Activated naive CD4-positive, alpha-beta T cell treated with anti-CD3 and anti-CD28 coated beads, Interleukin-2, amount 10 ng/mL, durations not matched to agents 7 days and 5 days (primary cell): Measurements from ENCODE around the gene ITIH1.

ENCODE experiments used
- CTCF ChIA-PET: fragments of 350-600 bp; sonication (Branson Sonifier 250); formaldehyde crosslinking; loops from one replicate; lab custom pipeline; 2021; ENCODE audit warnings: antibody characterized with exemption; lab: Charles Lee
- DNase-seq: peaks from one replicate; pipeline ENCODE4 v3.0.0-alpha.2; 2020
- H3K27ac Mint-ChIP-seq: one replicate; pipeline ENCODE4 v1.8.0; 2021; ENCODE audit warnings: mild to moderate bottlenecking, moderate library complexity, mixed read lengths
- H3K27me3 Mint-ChIP-seq: one replicate; pipeline ENCODE4 v1.8.0; 2021; ENCODE audit warnings: mild to moderate bottlenecking, mixed read lengths
- H3K36me3 Mint-ChIP-seq: one replicate; pipeline ENCODE4 v1.8.0; 2021; ENCODE audit warnings: mixed read lengths
- H3K4me1 Mint-ChIP-seq: one replicate; pipeline ENCODE4 v1.8.0; 2021; ENCODE audit warnings: mixed read lengths
- H3K4me3 Mint-ChIP-seq: one replicate; pipeline ENCODE4 v1.8.0; 2021; ENCODE audit warnings: mild to moderate bottlenecking, moderate library complexity, mixed read lengths
- H3K9me3 Mint-ChIP-seq: one replicate; pipeline ENCODE4 v1.8.0; 2021; ENCODE audit warnings: mixed read lengths

ITIH1 gene

DNA sequence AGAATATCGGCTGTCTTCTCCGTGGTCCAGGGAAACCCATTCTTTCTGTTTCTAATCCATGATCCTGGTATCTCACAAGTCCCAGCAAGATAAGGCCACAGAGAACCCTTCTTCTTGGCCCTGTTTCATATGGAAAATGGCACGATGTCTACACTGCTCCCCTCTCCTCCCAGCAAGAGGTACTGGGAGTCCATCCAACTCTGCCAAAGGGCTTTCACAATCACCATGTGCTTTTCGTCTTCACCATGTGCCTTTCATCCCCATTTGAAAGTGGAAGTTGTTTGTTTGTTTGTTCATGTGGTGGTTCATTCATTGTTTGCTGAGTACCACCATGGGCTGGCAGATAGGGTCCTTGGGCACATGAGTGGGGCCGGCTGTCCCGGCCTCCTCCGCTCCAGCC lies 22.7 kb downstream of the ITIH1 start:
- H3K9me3 Mint-ChIP-seq: no peaks in the 10 kb centered on the region
- no peaks in the 10 kb centered on the region for H3K36me3 Mint-ChIP-seq
- no peak overlapping the region for H3K27ac Mint-ChIP-seq
- CTCF ChIA-PET: interaction anchor here (0.7 to 2.1 kb wide), 4 partner anchors 11 to 26 kb away, joined by 3 to 8 read pairs (median 5); no protein-coding TSS in a partner anchor
- no peaks in the 10 kb centered on the region for H3K4me1 Mint-ChIP-seq
- no peak overlapping the region for H3K4me3 Mint-ChIP-seq
- no peak for DNase-seq
- peaks cover 21% of the 10 kb centered on the region for H3K27me3 Mint-ChIP-seq

DNA sequence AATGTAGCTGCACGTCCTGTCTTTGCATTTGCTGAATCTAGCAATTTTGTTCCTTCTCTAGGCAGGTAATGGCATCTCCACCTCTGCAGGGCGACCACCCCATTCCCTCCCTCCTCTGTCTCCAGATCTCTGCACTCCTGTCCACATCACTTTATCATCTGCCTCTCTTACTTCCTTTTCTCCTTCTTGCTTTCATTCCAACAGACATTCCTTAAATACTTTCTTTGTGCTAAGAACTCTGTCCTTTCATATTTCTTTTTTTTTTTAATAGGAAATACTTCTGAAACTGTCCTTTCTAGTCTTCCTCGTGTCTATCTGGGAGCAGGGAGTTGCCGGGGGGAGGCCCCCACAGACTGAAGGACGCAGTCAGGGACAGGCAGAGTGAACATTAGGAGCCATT lies 24.4 kb downstream of the ITIH1 start:
- peaks cover 13% of the 10 kb centered on the region for H3K27me3 Mint-ChIP-seq
- no peaks in the 10 kb centered on the region for H3K9me3 Mint-ChIP-seq
- no peak for DNase-seq
- H3K27ac Mint-ChIP-seq: no peak overlapping the region
- no peaks in the 10 kb centered on the region for H3K36me3 Mint-ChIP-seq
- CTCF ChIA-PET: no interaction called here
- no peaks in the 10 kb centered on the region for H3K4me1 Mint-ChIP-seq
- no peak overlapping the region for H3K4me3 Mint-ChIP-seq

DNA sequence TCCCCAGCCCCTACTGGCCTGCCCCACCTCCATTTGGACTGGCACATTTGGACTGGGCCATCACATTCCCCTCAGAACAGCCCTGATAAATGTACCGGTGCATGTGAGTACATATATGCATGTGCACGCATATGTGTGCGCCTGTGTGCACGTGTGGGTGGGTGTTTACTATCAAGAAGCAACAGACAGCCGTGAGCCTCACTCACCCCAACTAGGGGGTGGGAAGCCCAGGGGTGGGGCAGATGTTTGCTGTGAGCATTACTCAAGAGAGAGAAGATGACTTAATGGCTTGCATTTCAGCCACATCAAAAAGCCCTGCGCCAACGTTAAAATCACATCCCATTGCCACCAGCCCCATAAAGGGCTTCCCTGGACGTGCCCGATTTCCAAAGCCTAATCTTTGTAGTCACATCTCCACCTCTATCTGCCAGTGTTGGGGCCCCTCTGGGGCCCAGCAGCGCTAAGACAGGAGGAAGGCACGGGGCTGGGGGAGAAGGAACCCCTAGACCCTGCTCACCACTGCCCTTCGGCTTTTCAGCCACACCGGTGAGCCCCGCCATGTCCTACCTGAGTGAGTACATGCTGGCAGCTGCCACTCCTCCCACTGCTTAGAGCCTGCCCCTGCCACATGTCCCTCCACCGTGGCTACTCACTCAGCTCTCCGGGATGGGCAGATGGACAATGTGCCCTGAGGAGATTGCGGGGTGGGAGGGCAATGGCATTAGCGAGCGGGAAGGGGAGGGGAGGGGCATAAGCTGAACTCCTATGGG lies 28.1 kb downstream of the ITIH1 start:
- Mint-ChIP-seq H3K27me3 (peaks cover 25% of the 10 kb centered on the region), H3K27ac (no peak overlapping the region), H3K9me3 (no peaks in the 10 kb centered on the region), H3K4me3 (no peak overlapping the region), H3K4me1 (peaks cover 5% of the 10 kb centered on the region), H3K36me3 (no peaks in the 10 kb centered on the region)
- DNase-seq: no peak
- CTCF ChIA-PET: interaction anchor here (2.2 kb wide), 1 partner anchor 16 kb away, joined by 7 read pairs; no protein-coding TSS in a partner anchor

DNA sequence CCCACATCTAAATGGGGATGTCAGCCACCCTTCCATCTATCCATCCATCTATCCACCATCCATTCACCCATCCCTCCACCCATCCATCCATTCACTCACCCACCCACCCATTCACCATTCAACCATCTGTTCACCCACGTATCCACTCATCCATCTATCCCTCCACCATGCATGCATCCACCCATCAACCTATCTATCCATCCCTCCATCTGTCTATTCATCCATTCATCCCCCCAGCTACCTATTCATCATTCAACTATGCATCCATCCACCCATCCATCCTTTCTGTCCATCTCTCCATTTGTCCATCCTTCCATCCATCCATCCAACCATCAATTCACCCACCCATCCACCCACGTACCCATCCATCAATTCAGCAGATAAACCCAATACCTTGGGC lies 31.8 kb downstream of the ITIH1 start:
- Mint-ChIP-seq H3K27me3 (peaks cover 22% of the 10 kb centered on the region), H3K4me3 (no peak overlapping the region), H3K9me3 (no peaks in the 10 kb centered on the region), H3K4me1 (peaks cover 5% of the 10 kb centered on the region), H3K36me3 (no peaks in the 10 kb centered on the region), H3K27ac (no peak overlapping the region)
- no peak for DNase-seq
- CTCF ChIA-PET: interaction anchor here (1.1 to 1.6 kb wide), 3 partner anchors 11 to 38 kb away, joined by 3 to 6 read pairs (median 3); partner anchors contain the start of gene NEK4

DNA sequence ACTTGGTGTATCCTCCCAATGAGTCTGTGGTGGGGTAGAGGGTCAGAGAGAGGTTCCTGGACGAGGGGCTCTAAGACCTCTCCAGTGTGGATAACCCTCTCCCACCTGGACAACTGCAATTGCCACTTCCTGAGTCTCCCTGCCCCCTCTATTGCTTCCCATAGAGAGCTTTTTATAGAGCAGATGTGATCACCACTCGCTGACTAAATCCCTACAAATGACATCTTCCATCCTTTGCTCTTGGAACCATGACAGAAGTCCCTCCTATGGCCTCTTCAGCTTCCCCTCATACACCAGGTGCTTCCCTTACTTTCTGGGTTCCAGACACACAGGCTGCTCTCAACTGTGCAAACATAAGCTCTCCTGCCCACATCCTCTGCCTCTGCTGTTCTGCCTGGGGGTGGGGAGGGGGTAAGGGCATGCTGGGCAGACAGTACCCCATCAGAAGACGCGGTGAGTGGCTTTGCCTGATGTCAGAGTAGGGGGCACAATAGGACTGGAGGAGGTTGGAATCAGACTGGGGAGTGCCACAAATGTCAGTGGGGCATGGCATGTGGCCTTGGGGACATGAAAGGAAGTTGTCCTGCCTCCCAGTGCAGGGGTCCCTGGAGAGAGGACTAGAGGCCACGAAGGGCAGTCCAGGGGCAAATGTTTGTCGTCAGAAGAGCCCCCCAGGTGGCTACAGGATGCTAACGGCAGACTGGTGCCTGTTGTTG lies 32.4 kb downstream of the ITIH1 start:
- Mint-ChIP-seq H3K9me3 (no peaks in the 10 kb centered on the region), H3K27me3 (peaks cover 22% of the 10 kb centered on the region), H3K27ac (no peak overlapping the region), H3K4me3 (no peak overlapping the region), H3K4me1 (peaks cover 5% of the 10 kb centered on the region), H3K36me3 (no peaks in the 10 kb centered on the region)
- CTCF ChIA-PET: interaction anchor here (1.6 kb wide), 1 partner anchor 11 kb away, joined by 6 read pairs; no protein-coding TSS in a partner anchor
- DNase-seq: no peak

DNA sequence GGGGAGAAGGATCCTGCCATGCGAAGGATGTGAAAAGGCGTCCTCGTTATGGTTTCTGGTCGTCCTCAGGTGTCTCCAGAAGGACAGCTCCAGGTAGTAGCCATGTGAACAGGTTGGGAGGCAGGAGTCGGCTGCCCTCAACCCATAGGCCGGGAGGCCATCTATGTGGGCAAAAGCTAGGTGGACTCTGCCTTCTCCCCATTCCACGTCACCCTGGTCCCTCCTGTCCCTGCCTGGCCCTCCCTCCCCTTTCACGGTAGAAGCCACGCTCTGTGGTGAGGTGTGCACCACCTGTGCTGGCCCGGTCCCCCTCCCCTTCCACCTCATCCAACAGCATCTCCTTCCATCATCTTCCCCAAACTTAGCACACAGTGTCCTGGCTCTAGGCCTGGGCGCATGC lies 33.5 kb downstream of the ITIH1 start:
- H3K27ac Mint-ChIP-seq: no peak overlapping the region
- H3K27me3 Mint-ChIP-seq: peaks cover 22% of the 10 kb centered on the region
- H3K4me3 Mint-ChIP-seq: no peak overlapping the region
- H3K9me3 Mint-ChIP-seq: no peaks in the 10 kb centered on the region
- CTCF ChIA-PET: interaction anchor here (1.0 to 2.0 kb wide), 2 partner anchors 10 to 12 kb away, joined by 3 to 8 read pairs; no protein-coding TSS in a partner anchor
- H3K36me3 Mint-ChIP-seq: no peaks in the 10 kb centered on the region
- H3K4me1 Mint-ChIP-seq: peaks cover 5% of the 10 kb centered on the region
- DNase-seq: no peak

DNA sequence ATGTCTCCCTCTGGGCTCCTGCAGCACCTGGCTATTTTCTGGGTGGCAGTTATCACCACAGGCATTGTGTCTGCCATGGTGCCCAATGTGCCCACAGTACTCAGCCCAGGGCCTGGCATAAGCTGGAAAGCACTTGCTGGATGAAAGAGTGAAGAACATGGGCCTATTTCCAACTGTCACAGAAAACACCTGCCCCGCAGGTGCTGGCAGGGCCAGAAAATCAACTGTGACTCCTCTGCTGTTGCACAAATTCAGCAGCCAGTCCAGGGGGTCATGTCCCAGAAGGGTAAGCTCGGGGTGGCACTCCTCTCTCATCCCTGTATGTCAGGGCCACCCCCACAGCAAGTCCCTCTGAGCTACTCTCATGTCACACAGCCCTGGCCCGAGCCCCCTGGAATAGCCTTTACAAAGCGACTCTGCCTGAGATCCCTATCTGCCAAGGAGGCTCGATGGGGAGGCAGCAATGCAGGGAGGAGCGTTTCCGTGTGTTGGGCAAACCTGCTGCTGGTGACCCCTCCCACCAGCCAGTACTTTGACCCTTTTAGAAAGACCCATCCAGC lies 34.1 kb downstream of the ITIH1 start:
- Mint-ChIP-seq H3K36me3 (no peaks in the 10 kb centered on the region), H3K4me1 (peaks cover 5% of the 10 kb centered on the region), H3K9me3 (no peaks in the 10 kb centered on the region), H3K27me3 (peaks cover 22% of the 10 kb centered on the region), H3K4me3 (no peak overlapping the region), H3K27ac (no peak overlapping the region)
- CTCF ChIA-PET: interaction anchor here (1.0 to 2.0 kb wide), 2 partner anchors 10 to 12 kb away, joined by 3 to 8 read pairs; no protein-coding TSS in a partner anchor
- DNase-seq: no peak

DNA sequence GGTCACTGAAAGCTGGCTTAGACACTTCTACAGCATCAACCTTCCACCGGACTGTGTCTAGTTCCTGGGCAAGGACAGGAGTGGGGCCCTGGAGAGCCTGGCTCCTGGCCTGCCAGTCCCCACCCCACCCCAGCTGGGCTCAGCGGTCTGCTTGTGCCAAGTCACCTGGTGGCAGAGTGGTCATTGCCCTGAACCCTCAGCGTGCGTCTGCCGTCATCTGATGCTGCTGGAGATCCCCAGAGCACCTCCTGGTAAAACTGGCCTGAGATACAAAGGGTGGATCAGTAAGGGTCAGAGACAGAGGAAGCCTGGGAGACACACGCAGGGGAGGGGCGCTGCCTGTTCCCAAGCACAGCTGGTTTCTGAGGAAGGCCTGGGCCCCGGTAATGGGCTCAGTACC lies 36.4 kb downstream of the ITIH1 start:
- Mint-ChIP-seq H3K36me3 (no peaks in the 10 kb centered on the region), H3K4me3 (no peak overlapping the region), H3K27me3 (peaks cover 6% of the 10 kb centered on the region), H3K27ac (no peak overlapping the region), H3K4me1 (peaks cover 5% of the 10 kb centered on the region), H3K9me3 (no peaks in the 10 kb centered on the region)
- CTCF ChIA-PET: interaction anchor here (1.2 kb wide), 1 partner anchor 7 kb away, joined by 3 read pairs; no protein-coding TSS in a partner anchor
- DNase-seq: no peak

DNA sequence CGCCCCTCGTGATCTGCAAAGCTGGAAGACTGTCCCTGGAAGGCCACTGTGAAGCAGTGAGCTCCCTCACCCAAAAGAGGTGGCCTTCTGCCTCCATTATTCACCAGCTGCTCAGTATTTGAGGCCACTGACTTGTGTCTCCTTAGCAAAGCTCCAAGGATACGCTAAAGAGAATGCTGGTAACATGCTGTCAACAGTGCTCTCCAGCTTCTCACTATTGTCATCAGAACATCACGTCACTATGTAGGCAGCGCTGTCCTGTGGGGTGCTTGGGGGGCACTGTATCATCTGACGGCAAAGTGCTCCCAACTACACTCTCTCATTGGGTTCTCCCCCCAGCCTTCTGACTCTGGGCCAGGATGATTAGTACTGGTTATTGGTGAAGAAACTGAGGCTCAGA lies 38.8 kb downstream of the ITIH1 start:
- no peak overlapping the region for H3K4me3 Mint-ChIP-seq
- no peaks in the 10 kb centered on the region for H3K36me3 Mint-ChIP-seq
- no peak overlapping the region for H3K27ac Mint-ChIP-seq
- H3K9me3 Mint-ChIP-seq: no peaks in the 10 kb centered on the region
- no peaks in the 10 kb centered on the region for H3K27me3 Mint-ChIP-seq
- no peaks in the 10 kb centered on the region for H3K4me1 Mint-ChIP-seq
- no peak for DNase-seq
- CTCF ChIA-PET: interaction anchor here (0.6 to 1.5 kb wide), 2 partner anchors 8 to 18 kb away, joined by 3 to 4 read pairs; no protein-coding TSS in a partner anchor

DNA sequence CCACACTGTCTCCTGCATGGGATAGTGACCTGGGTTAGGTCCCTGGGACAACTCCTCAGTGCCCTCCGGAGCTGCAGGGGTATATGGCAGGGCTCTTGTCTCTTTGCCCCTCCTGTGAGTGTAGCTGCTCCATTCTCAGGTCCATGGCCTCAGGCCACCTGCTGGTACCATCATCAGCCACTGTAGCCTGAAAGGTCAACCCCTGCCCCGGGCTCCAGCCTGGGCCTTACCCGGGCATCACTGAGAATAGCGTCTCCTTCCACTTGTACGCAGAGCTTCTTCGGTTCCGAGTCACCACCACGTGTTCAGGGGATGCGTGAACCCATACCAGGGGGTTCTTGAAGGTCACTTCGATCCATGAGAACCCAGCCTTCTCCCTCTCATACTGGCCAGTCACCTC lies 39.3 kb downstream of the ITIH1 start:
- no peaks in the 10 kb centered on the region for H3K9me3 Mint-ChIP-seq
- DNase-seq: no peak
- H3K27ac Mint-ChIP-seq: no peak overlapping the region
- no peak overlapping the region for H3K4me3 Mint-ChIP-seq
- CTCF ChIA-PET: interaction anchor here (1.3 to 1.5 kb wide), 2 partner anchors 10 to 18 kb away, joined by 3 to 4 read pairs; no protein-coding TSS in a partner anchor
- no peaks in the 10 kb centered on the region for H3K36me3 Mint-ChIP-seq
- H3K4me1 Mint-ChIP-seq: no peaks in the 10 kb centered on the region
- no peaks in the 10 kb centered on the region for H3K27me3 Mint-ChIP-seq

DNA sequence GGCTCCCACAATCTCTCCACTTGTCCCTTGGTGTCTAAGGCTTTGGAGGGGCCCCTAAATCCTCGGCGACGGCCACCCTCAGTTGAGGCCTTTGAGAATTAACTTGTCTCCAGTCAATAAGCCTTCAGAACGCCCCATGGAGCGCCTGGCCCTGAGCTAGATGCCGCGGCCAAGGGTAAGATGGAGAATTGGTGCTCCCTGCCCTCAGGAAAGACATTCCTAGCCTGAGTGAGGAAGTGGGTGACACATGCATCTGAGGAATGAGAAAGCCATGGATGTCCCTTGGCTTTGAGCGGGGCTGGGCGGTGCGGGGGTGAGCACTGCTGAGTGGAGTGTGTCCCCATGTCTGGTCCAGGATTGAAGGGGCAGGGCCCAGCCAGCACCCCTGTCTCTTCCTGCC lies 39.8 kb downstream of the ITIH1 start:
- CTCF ChIA-PET: interaction anchor here (1.3 to 1.5 kb wide), 2 partner anchors 9 to 19 kb away, joined by 3 to 4 read pairs; no protein-coding TSS in a partner anchor
- no peaks in the 10 kb centered on the region for H3K36me3 Mint-ChIP-seq
- H3K4me3 Mint-ChIP-seq: no peak overlapping the region
- no peaks in the 10 kb centered on the region for H3K4me1 Mint-ChIP-seq
- no peak overlapping the region for H3K27ac Mint-ChIP-seq
- no peaks in the 10 kb centered on the region for H3K27me3 Mint-ChIP-seq
- H3K9me3 Mint-ChIP-seq: no peaks in the 10 kb centered on the region
- DNase-seq: no peak

DNA sequence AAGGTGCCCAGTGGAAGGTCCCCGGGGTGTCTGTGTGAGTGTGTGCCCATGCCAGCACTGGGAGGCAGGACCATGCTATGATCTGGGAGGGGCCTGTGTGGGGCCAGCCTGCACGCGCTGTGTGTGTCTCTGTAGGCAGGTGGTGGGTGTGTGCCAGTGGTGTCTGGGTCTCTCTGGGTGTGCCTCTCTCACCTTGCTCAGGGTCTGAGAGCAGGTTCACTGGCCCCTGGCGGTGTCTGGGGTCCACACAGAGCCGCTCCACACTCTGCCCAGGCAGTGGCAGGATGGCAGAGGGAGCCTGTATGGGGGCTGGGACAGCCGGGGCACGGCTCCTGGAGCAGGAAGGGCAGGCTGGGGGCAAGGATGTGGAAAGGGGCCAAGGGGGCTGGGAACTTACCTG lies 40.5 kb downstream of the ITIH1 start:
- Mint-ChIP-seq H3K9me3 (no peaks in the 10 kb centered on the region), H3K36me3 (no peaks in the 10 kb centered on the region), H3K27me3 (no peaks in the 10 kb centered on the region)

DNA sequence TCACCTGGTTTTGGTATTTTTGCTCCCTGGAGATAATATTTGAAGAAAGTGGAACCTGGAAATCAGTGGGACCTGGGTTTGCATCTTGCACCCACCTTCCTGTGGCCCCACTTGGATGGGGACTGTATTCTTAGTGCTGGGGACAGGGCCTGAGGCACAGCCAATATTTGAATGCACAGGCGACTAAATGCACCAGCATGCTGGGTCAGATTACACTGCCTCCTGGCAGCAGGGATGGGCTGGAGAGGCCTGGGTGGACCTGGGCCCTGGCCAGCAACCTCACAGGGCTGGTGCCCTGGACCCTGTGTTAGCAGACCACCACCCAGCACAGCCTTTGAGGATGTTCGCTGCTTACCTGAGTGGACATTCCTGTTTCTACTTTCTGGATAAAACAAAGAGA lies 42.5 kb downstream of the ITIH1 start:
- CTCF ChIA-PET: interaction anchor here (1.5 to 2.3 kb wide), 2 partner anchors 11 to 19 kb away, joined by 3 to 9 read pairs; no protein-coding TSS in a partner anchor
- Mint-ChIP-seq H3K9me3 (no peaks in the 10 kb centered on the region), H3K36me3 (no peaks in the 10 kb centered on the region), H3K27me3 (no peaks in the 10 kb centered on the region), H3K4me1 (no peaks in the 10 kb centered on the region), H3K27ac (no peak overlapping the region), H3K4me3 (no peak overlapping the region)
- no peak for DNase-seq

More for the DNA sequence above, 40.5 kb downstream of the ITIH1 start:
- no peaks in the 10 kb centered on the region for H3K4me1 Mint-ChIP-seq
- no peak for DNase-seq
- H3K4me3 Mint-ChIP-seq: no peak overlapping the region
- CTCF ChIA-PET: interaction anchor here (1.3 kb wide), 1 partner anchor 9 kb away, joined by 3 read pairs; no protein-coding TSS in a partner anchor
- no peak overlapping the region for H3K27ac Mint-ChIP-seq

DNA sequence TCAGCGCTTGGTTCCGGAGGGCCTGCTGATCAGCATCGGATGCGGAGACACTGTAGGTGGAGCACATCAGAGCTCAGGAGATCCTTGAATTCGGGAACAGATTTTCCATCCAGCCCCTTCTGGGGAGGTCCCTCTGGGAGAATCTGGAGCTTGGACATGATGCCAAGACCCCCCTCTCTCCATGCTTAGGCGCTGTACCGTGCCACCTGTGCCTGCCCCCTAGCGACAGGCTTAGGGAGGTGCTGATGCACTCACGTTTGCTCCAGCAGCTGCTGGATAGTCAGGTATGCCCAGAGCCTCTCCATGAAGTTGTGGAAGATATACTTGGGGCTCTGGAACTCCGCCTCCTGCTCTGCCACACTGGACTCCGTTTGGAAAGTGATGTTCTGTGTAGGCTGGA lies 43.3 kb downstream of the ITIH1 start:
- H3K36me3 Mint-ChIP-seq: no peaks in the 10 kb centered on the region
- no peaks in the 10 kb centered on the region for H3K9me3 Mint-ChIP-seq
- H3K27me3 Mint-ChIP-seq: no peaks in the 10 kb centered on the region
- DNase-seq: peak; percentile 44
- no peak overlapping the region for H3K4me3 Mint-ChIP-seq
- H3K4me1 Mint-ChIP-seq: no peaks in the 10 kb centered on the region
- CTCF ChIA-PET: interaction anchor here (0.7 to 2.3 kb wide), 16 partner anchors 8 to 351 kb away, joined by 3 to 9 read pairs (median 3); partner anchors contain the start of gene MUSTN1
- H3K27ac Mint-ChIP-seq: no peak overlapping the region
